Measurements from ENCODE around the gene STARD3NL.
"Not testable (repeated sequence)": the region's sequence is repeated elsewhere in the genome, so short reads cannot be mapped to it uniquely, and the experiment has no call there.

Gene STARD3NL

DNA sequence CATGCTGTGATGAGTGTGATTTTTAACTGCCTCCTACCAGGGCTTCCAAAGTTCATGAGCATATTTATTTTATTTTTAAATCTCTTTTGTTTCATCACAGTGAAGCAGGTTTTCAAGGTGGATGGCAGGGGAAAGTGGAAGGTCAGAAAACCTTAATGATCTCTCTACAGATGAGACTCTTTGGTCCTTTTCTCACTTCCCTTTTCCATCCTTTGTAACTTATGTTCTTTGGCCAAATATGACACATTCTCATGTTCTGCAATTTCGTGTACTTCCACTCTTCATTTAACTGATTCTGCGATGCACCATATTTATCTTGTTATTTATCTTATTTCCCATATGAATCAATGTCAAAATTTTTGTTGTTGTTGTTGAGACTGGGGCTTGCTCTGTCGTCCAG lies 71.8 kb downstream of the STARD3NL start:
- H3K9me3 Mint-ChIP-seq; H3K27me3 Mint-ChIP-seq (ENCODE audit: low read depth); H3K4me3 Mint-ChIP-seq; H3K4me1 Mint-ChIP-seq (ENCODE audit: low read depth); H3K27ac Mint-ChIP-seq: not testable (repeated sequence)
- peaks cover 11% of the 10 kb centered on the region for H3K36me3 Mint-ChIP-seq (ENCODE audit: low read depth)

DNA sequence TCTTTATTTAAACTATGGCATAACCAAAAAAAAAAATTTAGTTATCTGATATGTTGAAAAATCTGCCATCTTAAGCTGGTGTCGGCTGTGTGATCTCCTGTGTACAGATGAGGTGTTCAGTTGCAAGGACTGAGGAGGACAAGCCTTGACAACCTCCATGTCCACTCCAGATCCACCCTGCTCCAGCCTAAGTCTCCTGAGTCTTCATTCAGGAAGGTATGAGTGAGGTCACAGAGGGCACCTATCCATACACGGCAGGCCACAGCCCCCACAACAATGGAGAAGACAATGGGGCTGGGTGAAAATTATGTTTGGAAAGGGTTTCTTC lies 79.3 kb downstream of the STARD3NL start:
- Mint-ChIP-seq H3K9me3 (no peaks in the 10 kb centered on the region), H3K36me3 (ENCODE audit: low read depth) (no peaks in the 10 kb centered on the region), H3K27ac (no peak overlapping the region), H3K4me1 (ENCODE audit: low read depth) (no peaks in the 10 kb centered on the region), H3K4me3 (no peak overlapping the region), H3K27me3 (ENCODE audit: low read depth) (no peaks in the 10 kb centered on the region)

DNA sequence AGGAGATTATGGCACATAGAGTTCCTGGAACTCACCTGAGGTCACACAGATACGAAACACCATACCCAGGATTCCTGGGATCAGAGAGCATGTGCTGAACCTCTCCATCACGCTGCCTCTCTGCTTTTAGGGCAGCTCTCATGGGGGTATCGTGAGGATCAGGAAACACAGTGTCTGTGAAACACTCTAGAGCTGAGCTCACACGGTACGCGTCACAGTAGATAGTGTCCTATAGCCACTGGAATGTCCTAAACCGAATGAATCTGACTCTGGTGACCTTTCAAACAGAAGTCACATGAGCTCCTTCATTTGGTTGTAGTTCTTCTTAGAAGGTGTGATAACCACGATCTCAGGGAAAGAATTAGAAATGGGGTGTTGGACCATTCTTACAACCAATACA lies 81.1 kb downstream of the STARD3NL start:
- not testable (repeated sequence) for H3K9me3 Mint-ChIP-seq; H3K4me1 Mint-ChIP-seq (ENCODE audit: low read depth); H3K36me3 Mint-ChIP-seq (ENCODE audit: low read depth); H3K27ac Mint-ChIP-seq; H3K4me3 Mint-ChIP-seq; H3K27me3 Mint-ChIP-seq (ENCODE audit: low read depth)

DNA sequence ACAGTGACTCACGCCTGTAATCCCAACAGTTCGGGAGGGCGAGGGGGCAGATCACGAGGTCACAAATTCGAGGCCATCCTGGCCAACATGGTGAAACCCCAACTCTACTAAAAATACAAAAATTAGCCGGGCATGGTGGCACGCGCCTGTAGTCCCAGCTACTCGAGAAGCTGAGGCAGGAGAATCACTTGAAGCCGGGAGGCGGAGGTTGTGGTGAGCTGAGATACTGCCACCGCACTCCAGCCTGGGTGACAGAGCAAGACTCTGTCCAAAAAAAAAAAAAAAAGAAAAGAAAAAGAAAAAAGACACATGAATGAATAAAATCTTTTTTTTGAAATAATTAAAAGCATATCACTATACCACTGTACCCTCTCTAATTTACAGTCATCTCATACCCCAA lies 83.6 kb downstream of the STARD3NL start:
- not testable (repeated sequence) for H3K27me3 Mint-ChIP-seq (ENCODE audit: low read depth); H3K36me3 Mint-ChIP-seq (ENCODE audit: low read depth); H3K4me3 Mint-ChIP-seq; H3K4me1 Mint-ChIP-seq (ENCODE audit: low read depth); H3K9me3 Mint-ChIP-seq; H3K27ac Mint-ChIP-seq

DNA sequence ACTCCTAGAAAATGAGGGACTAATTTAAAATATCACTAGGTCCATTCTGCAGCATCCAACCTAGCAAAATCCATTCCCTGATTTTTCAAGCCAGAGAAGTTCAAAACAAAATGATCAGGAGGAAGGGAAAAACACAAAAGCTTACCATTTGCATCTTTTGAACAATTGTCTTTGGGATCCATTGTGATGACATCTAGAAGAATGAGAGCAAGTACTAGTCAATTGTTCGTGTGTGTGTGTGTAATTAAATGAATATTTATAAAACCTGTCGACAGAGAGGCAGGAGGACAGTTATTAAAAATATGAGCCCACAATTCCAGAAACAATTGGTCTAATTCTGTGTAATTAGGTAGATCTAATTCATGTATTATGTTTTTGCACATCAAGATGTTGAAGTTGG lies 84.0 kb downstream of the STARD3NL start:
- not testable (repeated sequence) for H3K36me3 Mint-ChIP-seq (ENCODE audit: low read depth); H3K4me3 Mint-ChIP-seq; H3K4me1 Mint-ChIP-seq (ENCODE audit: low read depth); H3K27ac Mint-ChIP-seq; H3K9me3 Mint-ChIP-seq; H3K27me3 Mint-ChIP-seq (ENCODE audit: low read depth)

DNA sequence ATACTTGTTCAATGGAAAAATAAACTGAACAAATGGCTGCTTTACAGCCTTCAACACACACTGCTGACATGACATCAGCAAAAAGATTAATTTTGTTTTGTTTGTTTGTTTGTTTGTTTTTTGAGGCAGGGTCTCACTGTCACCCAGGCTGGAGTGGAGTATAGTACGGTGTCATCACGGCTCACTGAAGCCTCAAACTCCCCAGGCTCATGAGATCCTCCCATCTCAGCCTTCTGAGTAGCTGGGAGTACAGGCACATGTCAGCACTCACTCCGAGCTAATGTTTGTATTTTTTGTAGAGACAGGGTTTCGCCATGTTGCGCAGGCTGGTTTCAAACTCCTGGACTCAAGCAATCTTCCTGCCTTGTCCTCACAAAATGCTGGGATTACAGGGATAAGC lies 84.5 kb downstream of the STARD3NL start:
- H3K36me3 Mint-ChIP-seq (ENCODE audit: low read depth) = no peaks in the 10 kb centered on the region
- peaks cover 3% of the 10 kb centered on the region for H3K4me1 Mint-ChIP-seq (ENCODE audit: low read depth)
- no peak overlapping the region for H3K27ac Mint-ChIP-seq
- H3K4me3 Mint-ChIP-seq = no peak overlapping the region
- no peaks in the 10 kb centered on the region for H3K27me3 Mint-ChIP-seq (ENCODE audit: low read depth)
- H3K9me3 Mint-ChIP-seq = no peaks in the 10 kb centered on the region

DNA sequence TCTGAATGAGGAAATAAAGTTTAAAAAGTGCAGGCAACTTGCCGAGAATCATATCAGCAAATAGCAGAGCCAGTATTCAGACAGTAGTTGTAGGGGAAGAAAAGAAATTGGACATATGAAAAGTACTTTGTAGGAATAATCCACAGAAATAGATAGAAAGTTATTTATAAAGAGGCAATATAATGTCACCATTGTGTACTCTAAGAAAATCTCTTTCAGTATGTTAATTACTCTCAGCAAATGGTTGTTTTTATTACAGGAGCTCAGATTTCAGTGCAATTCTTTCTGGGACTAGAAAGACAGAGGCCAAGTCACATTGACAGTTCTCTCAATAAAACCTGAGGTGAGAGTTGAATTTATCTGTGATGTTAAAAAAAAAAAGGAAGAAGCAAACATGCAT lies 85.2 kb downstream of the STARD3NL start:
- not testable (repeated sequence) for H3K9me3 Mint-ChIP-seq; H3K4me1 Mint-ChIP-seq (ENCODE audit: low read depth); H3K27me3 Mint-ChIP-seq (ENCODE audit: low read depth); H3K27ac Mint-ChIP-seq; H3K4me3 Mint-ChIP-seq; H3K36me3 Mint-ChIP-seq (ENCODE audit: low read depth)

DNA sequence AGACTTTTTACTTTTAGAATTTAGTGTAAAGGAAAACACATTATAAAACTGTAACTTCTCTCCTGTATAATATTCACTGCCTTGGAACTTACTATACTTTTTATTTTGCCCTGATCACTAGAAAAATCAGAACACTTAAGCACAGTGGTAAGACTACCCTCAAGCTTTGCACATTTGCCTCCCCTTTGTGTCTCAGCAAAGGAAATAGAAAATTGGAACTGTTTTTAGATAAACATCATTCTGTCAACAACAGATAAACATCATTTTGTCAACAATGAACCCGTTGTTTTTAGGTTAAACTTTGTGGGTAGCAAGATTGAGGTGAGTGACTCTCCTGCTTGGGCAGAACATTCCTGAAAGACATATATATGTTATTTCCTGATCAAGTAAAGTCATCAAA lies 86.6 kb downstream of the STARD3NL start:
- H3K4me1 Mint-ChIP-seq (ENCODE audit: low read depth); H3K27me3 Mint-ChIP-seq (ENCODE audit: low read depth); H3K9me3 Mint-ChIP-seq; H3K36me3 Mint-ChIP-seq (ENCODE audit: low read depth); H3K27ac Mint-ChIP-seq: not testable (repeated sequence)
- peak overlapping the region; percentile 4 for H3K4me3 Mint-ChIP-seq

DNA sequence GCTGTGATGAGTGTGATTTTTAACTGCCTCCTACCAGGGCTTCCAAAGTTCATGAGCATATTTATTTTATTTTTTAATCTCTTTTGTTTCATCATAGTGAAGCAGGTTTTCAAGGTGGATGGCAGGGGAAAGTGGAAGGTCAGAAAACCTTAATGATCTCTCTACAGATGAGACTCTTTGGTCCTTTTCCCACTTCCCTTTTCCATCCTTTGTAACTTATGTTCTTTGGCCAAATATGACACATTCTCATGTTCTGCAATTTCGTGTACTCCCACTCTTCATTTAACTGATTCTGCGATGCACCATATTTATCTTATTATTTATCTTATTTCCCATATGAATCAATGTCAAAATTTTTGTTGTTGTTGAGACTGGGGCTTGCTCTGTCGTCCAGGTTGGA lies 87.9 kb downstream of the STARD3NL start:
- not testable (repeated sequence) for H3K27me3 Mint-ChIP-seq (ENCODE audit: low read depth); H3K27ac Mint-ChIP-seq; H3K4me3 Mint-ChIP-seq; H3K4me1 Mint-ChIP-seq (ENCODE audit: low read depth); H3K9me3 Mint-ChIP-seq; H3K36me3 Mint-ChIP-seq (ENCODE audit: low read depth)

DNA sequence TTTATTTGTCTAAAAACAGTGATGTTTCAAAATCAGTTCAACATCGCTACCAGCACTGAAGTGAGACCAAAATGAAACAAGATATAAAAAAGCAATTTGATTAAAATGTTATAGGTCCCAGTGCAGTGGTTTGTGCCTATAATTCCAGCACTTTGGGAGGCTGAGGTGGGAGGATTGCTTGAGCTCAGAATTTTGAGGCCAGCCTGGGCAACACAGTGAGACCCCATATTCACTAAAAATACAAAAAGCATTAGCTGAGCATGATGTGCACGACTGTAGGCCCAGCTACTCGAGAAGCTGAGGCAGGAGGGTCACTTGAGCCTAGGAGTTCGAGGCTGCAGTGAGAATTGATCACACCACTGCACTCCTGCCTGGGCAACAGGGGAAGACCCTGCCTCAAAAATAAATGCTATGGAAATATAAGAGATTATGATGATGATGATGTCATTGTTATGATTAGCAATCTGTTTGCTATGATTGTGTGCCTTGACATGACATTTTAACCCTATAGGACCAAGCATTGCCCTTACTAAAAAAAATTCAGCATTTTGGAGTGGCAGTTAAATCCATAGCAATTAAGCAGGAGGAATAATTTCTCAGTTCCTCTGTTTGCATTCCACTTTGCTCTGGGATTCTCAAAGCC lies 91.8 kb downstream of the STARD3NL start:
- not testable (repeated sequence) for H3K4me1 Mint-ChIP-seq (ENCODE audit: low read depth); H3K9me3 Mint-ChIP-seq; H3K27ac Mint-ChIP-seq; H3K27me3 Mint-ChIP-seq (ENCODE audit: low read depth); H3K4me3 Mint-ChIP-seq; H3K36me3 Mint-ChIP-seq (ENCODE audit: low read depth)

DNA sequence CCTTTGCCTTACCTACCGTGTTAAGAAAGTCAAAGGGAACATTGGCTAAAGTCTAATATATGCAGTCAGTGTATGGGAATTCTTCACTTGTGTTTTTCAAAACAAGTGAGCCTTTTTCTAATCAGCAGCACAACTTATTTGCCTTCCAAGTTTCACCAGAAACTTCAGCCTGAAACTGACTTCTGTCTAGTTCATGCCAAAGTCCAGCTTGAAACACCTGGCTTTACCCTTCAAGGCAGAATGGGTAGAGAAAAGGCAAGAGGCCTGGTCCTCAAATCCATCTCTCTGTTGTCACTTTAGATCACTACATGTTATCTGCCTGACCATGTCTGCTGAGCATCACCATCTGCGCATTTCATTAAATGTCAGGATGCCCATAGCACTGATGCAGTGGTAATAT lies 92.4 kb downstream of the STARD3NL start:
- not testable (repeated sequence) for H3K27me3 Mint-ChIP-seq (ENCODE audit: low read depth); H3K9me3 Mint-ChIP-seq; H3K4me1 Mint-ChIP-seq (ENCODE audit: low read depth); H3K27ac Mint-ChIP-seq; H3K36me3 Mint-ChIP-seq (ENCODE audit: low read depth); H3K4me3 Mint-ChIP-seq

DNA sequence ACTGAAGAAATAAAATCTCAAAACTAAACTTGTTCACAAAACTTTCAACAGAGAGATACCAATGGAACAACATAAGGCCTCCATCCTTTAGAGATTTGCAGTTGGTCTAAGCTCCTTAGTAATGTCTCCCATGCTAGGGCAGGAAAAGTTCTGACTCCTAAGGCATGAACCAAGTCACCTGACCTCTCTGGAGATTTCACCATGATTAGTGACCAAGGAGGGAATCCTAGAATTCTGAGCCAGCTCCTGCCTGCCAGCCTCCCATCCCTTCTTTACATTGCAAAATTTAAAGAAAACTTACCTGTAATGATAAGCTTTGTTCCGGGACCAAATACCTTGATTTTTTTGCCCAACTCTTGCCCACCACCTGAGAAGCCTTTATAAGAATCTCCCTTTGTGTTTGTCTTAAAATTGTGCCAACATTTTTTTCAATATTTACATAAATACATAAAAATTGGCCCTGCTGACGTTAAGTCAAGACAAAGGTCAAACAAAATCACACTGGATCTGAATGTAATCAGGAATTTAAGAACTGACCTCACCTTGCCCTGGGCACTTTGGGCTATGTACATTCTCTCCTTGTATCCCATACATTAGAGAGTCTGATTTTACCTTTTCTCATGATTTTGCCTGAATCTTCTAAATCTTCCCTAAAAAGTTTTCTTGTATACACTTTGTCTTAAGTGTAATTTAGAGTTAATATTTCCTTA lies 95.4 kb downstream of the STARD3NL start, which contains the start of gene TARP:
Gene TARP, minus strand, starts transcription at position 351 of the 710 bp plus-strand sequence.
- no peaks in the 10 kb centered on the region for H3K4me1 Mint-ChIP-seq (ENCODE audit: low read depth)
- H3K27ac Mint-ChIP-seq = no peak within 1 kb of the TSS
- no peaks in the 10 kb centered on the region for H3K9me3 Mint-ChIP-seq
- H3K27me3 Mint-ChIP-seq (ENCODE audit: low read depth) = no peaks in the 10 kb centered on the region
- peak within 1 kb of the TSS; percentile 34 for H3K4me3 Mint-ChIP-seq
- H3K36me3 Mint-ChIP-seq (ENCODE audit: low read depth) = no peaks in the 10 kb centered on the region

DNA sequence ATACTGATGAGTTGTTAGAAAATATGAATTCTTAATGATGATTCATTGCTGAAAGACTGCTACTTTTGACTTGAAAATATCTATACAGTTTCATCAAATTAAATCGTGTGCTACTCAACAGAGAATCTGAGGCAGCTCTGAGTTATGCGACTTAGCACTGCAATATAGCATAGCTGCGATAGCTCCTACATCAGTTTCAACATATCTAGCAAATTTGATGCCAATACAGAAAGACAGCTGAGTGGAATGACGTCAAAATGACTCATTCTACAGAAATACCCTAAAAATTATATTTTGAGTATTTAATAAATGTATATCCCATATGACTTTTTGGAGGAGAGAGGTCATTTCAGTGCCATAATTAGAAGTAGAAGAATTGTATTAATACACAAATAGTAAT lies 96.4 kb downstream of the STARD3NL start:
- Mint-ChIP-seq H3K4me3 (no peak overlapping the region), H3K9me3 (no peaks in the 10 kb centered on the region), H3K27ac (no peak overlapping the region), H3K27me3 (ENCODE audit: low read depth) (no peaks in the 10 kb centered on the region), H3K4me1 (ENCODE audit: low read depth) (no peaks in the 10 kb centered on the region), H3K36me3 (ENCODE audit: low read depth) (no peaks in the 10 kb centered on the region)

DNA sequence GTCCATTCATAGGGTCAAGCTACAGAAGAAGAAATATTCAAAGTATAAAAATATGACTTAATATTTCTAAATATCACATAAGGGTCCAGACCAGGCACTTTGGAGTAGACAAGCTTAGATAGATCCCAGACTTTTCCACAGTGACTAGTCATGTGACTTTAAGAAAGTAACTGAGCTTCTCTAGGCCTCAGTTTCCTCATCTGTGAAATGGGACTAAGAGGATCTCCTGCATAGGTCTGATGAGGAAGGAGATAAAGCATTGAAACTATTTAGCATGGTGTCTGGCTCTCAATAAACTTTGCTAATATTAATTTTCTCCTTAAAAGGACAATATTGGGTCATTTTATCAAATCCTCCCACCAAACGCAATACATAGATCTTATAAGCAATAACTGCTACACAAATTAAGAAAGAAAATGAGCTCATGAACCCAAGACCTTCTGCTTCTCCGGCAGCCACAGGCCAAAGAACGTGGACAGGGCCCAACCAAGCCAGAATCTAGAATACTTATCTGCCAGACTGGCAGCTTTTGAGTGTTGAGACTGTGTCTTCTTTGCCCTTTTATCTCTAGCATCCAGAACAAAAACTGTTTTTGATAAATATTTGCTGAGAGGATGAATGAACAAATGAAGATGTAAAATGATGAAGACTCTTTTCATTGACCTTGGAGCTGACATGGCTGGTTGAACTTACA lies 97.0 kb downstream of the STARD3NL start:
- no peak overlapping the region for H3K27ac Mint-ChIP-seq
- H3K9me3 Mint-ChIP-seq = no peaks in the 10 kb centered on the region
- H3K4me3 Mint-ChIP-seq = no peak overlapping the region
- H3K36me3 Mint-ChIP-seq (ENCODE audit: low read depth) = no peaks in the 10 kb centered on the region
- no peaks in the 10 kb centered on the region for H3K27me3 Mint-ChIP-seq (ENCODE audit: low read depth)
- no peaks in the 10 kb centered on the region for H3K4me1 Mint-ChIP-seq (ENCODE audit: low read depth)

DNA sequence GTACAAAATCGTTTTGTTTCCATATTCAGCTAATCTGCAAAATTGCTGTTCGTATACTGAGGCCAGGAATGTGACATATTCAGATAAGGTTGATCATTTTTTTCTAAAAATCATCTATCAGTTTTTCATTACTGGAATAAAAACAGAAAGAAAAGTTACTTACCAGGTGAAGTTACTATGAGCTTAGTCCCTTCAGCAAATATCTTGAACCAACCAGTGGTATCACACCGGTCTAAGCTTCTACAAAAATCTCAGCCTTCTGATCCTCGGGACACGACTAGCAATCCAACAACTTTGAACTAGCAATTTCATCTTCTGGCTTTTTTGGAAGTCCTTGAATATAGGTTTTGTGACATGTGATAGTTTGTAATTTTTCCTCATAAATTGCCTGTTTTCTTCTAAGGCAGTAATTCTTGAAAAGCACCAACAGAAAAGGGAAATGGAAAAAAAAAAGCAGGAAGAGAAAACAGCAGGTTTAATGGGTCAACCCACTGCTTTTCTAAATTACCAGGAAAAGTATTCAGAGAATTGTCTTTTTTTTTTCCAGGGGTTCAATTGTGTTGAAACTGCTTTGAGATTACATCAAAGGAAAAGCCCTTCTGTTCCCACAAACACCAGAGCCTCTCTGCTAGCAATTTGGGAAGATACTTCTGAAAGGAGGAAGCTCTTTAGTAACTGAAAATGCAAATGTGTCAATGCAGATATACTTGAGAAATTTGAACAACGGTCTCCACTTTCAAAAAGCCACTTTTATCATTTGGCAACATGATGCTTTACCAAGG lies 98.2 kb downstream of the STARD3NL start:
- Mint-ChIP-seq H3K36me3 (ENCODE audit: low read depth) (no peaks in the 10 kb centered on the region), H3K27ac (no peak overlapping the region), H3K4me3 (peak overlapping the region; percentile 57)

More for the DNA sequence above, 98.2 kb downstream of the STARD3NL start:
- H3K9me3 Mint-ChIP-seq = no peaks in the 10 kb centered on the region
- H3K4me1 Mint-ChIP-seq (ENCODE audit: low read depth) = no peaks in the 10 kb centered on the region
- H3K27me3 Mint-ChIP-seq (ENCODE audit: low read depth) = no peaks in the 10 kb centered on the region
